Mesodermal cell (in vitro differentiated cells): Measurements from ENCODE around the gene FTO.

Experiments used
- H3K27ac ChIP-seq: 2 replicates; pipeline ENCODE4 v1.7.0; 2013; ENCODE audit warnings: mild to moderate bottlenecking, low read depth, low read length, moderate library complexity; ENCODE audit not compliant: severe bottlenecking
- H3K36me3 ChIP-seq: 2 replicates; pipeline ENCODE4 v1.7.1; 2013; ENCODE audit warnings: mild to moderate bottlenecking, low read length, moderate library complexity; ENCODE audit not compliant: control insufficient read depth, insufficient read depth
- H3K4me1 ChIP-seq: one replicate; pipeline ENCODE4 v1.7.1; 2013; ENCODE audit warnings: mild to moderate bottlenecking, low read length; ENCODE audit not compliant: insufficient read depth, control insufficient read depth, poor library complexity, severe bottlenecking
- H3K4me3 ChIP-seq: 2 replicates; pipeline ENCODE4 v1.7.0; 2013; ENCODE audit warnings: low read length, control low read depth, mild to moderate bottlenecking; ENCODE audit not compliant: insufficient read depth, poor library complexity, severe bottlenecking; ENCODE audit errors: extremely low read depth
- H3K9me3 ChIP-seq: 2 replicates; pipeline ENCODE4 v1.7.1; 2013; ENCODE audit warnings: mild to moderate bottlenecking, low read length, moderate library complexity; ENCODE audit not compliant: control insufficient read depth
- WGBS, 2 experiments: methylation state at CpG; one replicate each; pipeline ENCODE4 v1.1.5; 2013; ENCODE audit warnings: missing lambda C conversion rate in 2 of 2; ENCODE audit not compliant: insufficient coverage in 2 of 2; 5-methylcytosine and 5-hydroxymethylcytosine counted together

Gene FTO

GRCh38 chr16:54063279-54063773, 359.4 kb downstream of the FTO start:
- Histone ChIP-seq H3K4me3 (no peak overlapping the region), H3K36me3 (no peaks in the 10 kb centered on the region), H3K4me1 (peaks cover 3% of the 10 kb centered on the region), H3K9me3 (no peaks in the 10 kb centered on the region), H3K27ac (peak overlapping the region; percentile 5)
- WGBS, 2 experiments = 89 to 91% methylated on average over 8 to 10 of the region's 10 CpGs

- Histone ChIP-seq H3K36me3 (no peaks in the 10 kb centered on the region), H3K4me3 (no peak overlapping the region), H3K9me3 (no peaks in the 10 kb centered on the region), H3K27ac (no peak overlapping the region), H3K4me1 (peaks cover 3% of the 10 kb centered on the region)
- WGBS, 2 experiments = 82 to 92% methylated on average over 4 of the region's 4 CpGs
These were observed 362.6 kb downstream of the FTO start for GRCh38 chr16:54066451-54067105.

GRCh38 chr16:54067322-54068065, 363.5 kb downstream of the FTO start:
- Histone ChIP-seq H3K4me3 (no peak overlapping the region), H3K9me3 (no peaks in the 10 kb centered on the region), H3K36me3 (no peaks in the 10 kb centered on the region), H3K4me1 (peaks cover 3% of the 10 kb centered on the region), H3K27ac (no peak overlapping the region)
- WGBS, 2 experiments = 84 to 100% methylated on average over 1 to 2 of the region's 8 CpGs

- Histone ChIP-seq H3K4me1 (peaks cover 1% of the 10 kb centered on the region), H3K9me3 (no peaks in the 10 kb centered on the region), H3K4me3 (no peak overlapping the region), H3K27ac (no peak overlapping the region), H3K36me3 (no peaks in the 10 kb centered on the region)
- 86 to 100% methylated on average over 1 to 2 of the region's 2 CpGs for WGBS, 2 experiments
These were observed 364.3 kb downstream of the FTO start for GRCh38 chr16:54068212-54068611.

GRCh38 chr16:54069601-54070239, 365.8 kb downstream of the FTO start:
- H3K4me3 ChIP-seq = no peak overlapping the region
- H3K36me3 ChIP-seq = no peaks in the 10 kb centered on the region
- H3K4me1 ChIP-seq = no peaks in the 10 kb centered on the region
- H3K27ac ChIP-seq = no peak overlapping the region
- 89 to 94% methylated on average over 3 of the region's 3 CpGs for WGBS, 2 experiments
- H3K9me3 ChIP-seq = no peaks in the 10 kb centered on the region

- Histone ChIP-seq H3K36me3 (no peaks in the 10 kb centered on the region), H3K27ac (no peak overlapping the region), H3K4me3 (no peak overlapping the region), H3K4me1 (no peaks in the 10 kb centered on the region), H3K9me3 (no peaks in the 10 kb centered on the region)
- WGBS, 2 experiments = 89 to 100% methylated on average over 1 of the region's 2 CpGs
These were observed 366.9 kb downstream of the FTO start for GRCh38 chr16:54070789-54071343.

GRCh38 chr16:54071514-54071913, 367.6 kb downstream of the FTO start:
- no peaks in the 10 kb centered on the region for H3K4me1 ChIP-seq

GRCh38 chr16:54072237-54072636, 368.3 kb downstream of the FTO start:
- 80 to 88% methylated on average over 2 to 5 of the region's 6 CpGs for WGBS, 2 experiments
- H3K9me3 ChIP-seq = no peaks in the 10 kb centered on the region
- no peak overlapping the region for H3K4me3 ChIP-seq
- no peaks in the 10 kb centered on the region for H3K36me3 ChIP-seq
- no peak overlapping the region for H3K27ac ChIP-seq
- no peaks in the 10 kb centered on the region for H3K4me1 ChIP-seq

More at GRCh38 chr16:54071514-54071913, 367.6 kb downstream of the FTO start:
- no peak overlapping the region for H3K4me3 ChIP-seq
- no peak overlapping the region for H3K27ac ChIP-seq
- WGBS, 2 experiments = 63% methylated on average over 2 of the region's 3 CpGs; no CpG with 5 or more reads in 1 of the 2 experiments
- H3K36me3 ChIP-seq = no peaks in the 10 kb centered on the region
- no peaks in the 10 kb centered on the region for H3K9me3 ChIP-seq

GRCh38 chr16:54073356-54073755, 369.4 kb downstream of the FTO start:
- Histone ChIP-seq H3K9me3 (no peaks in the 10 kb centered on the region), H3K27ac (no peak overlapping the region), H3K4me1 (no peaks in the 10 kb centered on the region)

GRCh38 chr16:54075446-54075845, 371.5 kb downstream of the FTO start:
- H3K9me3 ChIP-seq = no peaks in the 10 kb centered on the region
- H3K4me3 ChIP-seq = no peak overlapping the region
- H3K27ac ChIP-seq = no peak overlapping the region
- H3K36me3 ChIP-seq = no peaks in the 10 kb centered on the region
- WGBS, 2 experiments = 100% methylated on average over 1 of the region's 4 CpGs; no CpG with 5 or more reads in 1 of the 2 experiments
- H3K4me1 ChIP-seq = no peaks in the 10 kb centered on the region

More at GRCh38 chr16:54073356-54073755, 369.4 kb downstream of the FTO start:
- WGBS, 2 experiments = 100% methylated on average over 1 of the region's 3 CpGs; no CpG with 5 or more reads in 1 of the 2 experiments
- Histone ChIP-seq H3K36me3 (no peaks in the 10 kb centered on the region), H3K4me3 (no peak overlapping the region)
